ENCODE measurements around the gene TRAF7. TPM values are rescaled to one million over a fixed set of nuclear protein-coding genes. Genes with fewer than 3 reads are reported as not detected.
"Not testable (repeated sequence)": the region's sequence is repeated elsewhere in the genome, so short reads cannot be mapped to it uniquely, and the experiment has no call there.

TRAF7 gene
- total RNA-seq, 1 donor from 2014 or later: 70.4 TPM

GRCh38 chr16:2199621-2200139 is 44.1 kb downstream of the TRAF7 start:
- no peak for DNase-seq (ENCODE audit: low spot score)
- Mint-ChIP-seq H3K27ac (no peak overlapping the region), H3K27me3 (ENCODE audit: insufficient read depth) (peaks cover 34% of the 10 kb centered on the region), H3K9me3 (no peaks in the 10 kb centered on the region), H3K4me3 (no peak overlapping the region), H3K36me3 (ENCODE audit: low read depth) (no peaks in the 10 kb centered on the region), H3K4me1 (ENCODE audit: low read depth) (peaks cover 10% of the 10 kb centered on the region)
- intact Hi-C loops (cut with micrococcal nuclease): loop anchor here (5.0 to 10.0 kb wide), 2 partner anchors 177 to 225 kb away; partner anchors contain the start of gene CCNF

GRCh38 chr16:2200313-2200712 is 44.7 kb downstream of the TRAF7 start:
- intact Hi-C loops (cut with micrococcal nuclease): no loop called here
- Mint-ChIP-seq H3K27ac (no peak overlapping the region), H3K36me3 (ENCODE audit: low read depth) (no peaks in the 10 kb centered on the region), H3K4me3 (no peak overlapping the region), H3K27me3 (ENCODE audit: insufficient read depth) (peaks cover 29% of the 10 kb centered on the region), H3K4me1 (ENCODE audit: low read depth) (peaks cover 11% of the 10 kb centered on the region), H3K9me3 (no peaks in the 10 kb centered on the region)
- no peak for DNase-seq (ENCODE audit: low spot score)

- H3K27me3 Mint-ChIP-seq (ENCODE audit: insufficient read depth): peaks cover 19% of the 10 kb centered on the region
- intact Hi-C loops (cut with micrococcal nuclease); H3K36me3 Mint-ChIP-seq (ENCODE audit: low read depth); H3K9me3 Mint-ChIP-seq; DNase-seq (ENCODE audit: low spot score): not testable (repeated sequence)
- peaks cover 22% of the 10 kb centered on the region for H3K4me1 Mint-ChIP-seq (ENCODE audit: low read depth)
- peak overlapping the region; percentile 53 for H3K27ac Mint-ChIP-seq
- peak overlapping the region; percentile 76 for H3K4me3 Mint-ChIP-seq
Measured at GRCh38 chr16:2203119-2203688, 47.6 kb downstream of the TRAF7 start.

GRCh38 chr16:2204416-2205103 is 49.0 kb downstream of the TRAF7 start:
- DNase-seq (ENCODE audit: low spot score): no peak
- intact Hi-C loops (cut with micrococcal nuclease): loop anchor here (1.0 kb wide), 7 partner anchors 11 to 478 kb away; partner anchors contain the start of genes E4F1, ECI1, KCTD5 and NTHL1
- Mint-ChIP-seq H3K36me3 (ENCODE audit: low read depth) (peaks cover 11% of the 10 kb centered on the region), H3K27ac (peak overlapping the region; percentile 55), H3K9me3 (no peaks in the 10 kb centered on the region), H3K4me3 (peak overlapping the region; percentile 76), H3K27me3 (ENCODE audit: insufficient read depth) (peaks cover 13% of the 10 kb centered on the region), H3K4me1 (ENCODE audit: low read depth) (peaks cover 22% of the 10 kb centered on the region)

- H3K27ac Mint-ChIP-seq: peak within 1 kb of the TSS; percentile 68
- H3K4me3 Mint-ChIP-seq: peak within 1 kb of the TSS; percentile 86
- peak; percentile 90 for DNase-seq (ENCODE audit: low spot score)
- intact Hi-C loops (cut with micrococcal nuclease): loop anchor here (1.0 kb wide), 7 partner anchors 10 to 477 kb away; partner anchors contain the start of genes E4F1, ECI1, KCTD5 and NTHL1
- H3K4me1 Mint-ChIP-seq (ENCODE audit: low read depth): peaks cover 22% of the 10 kb centered on the region
- no peaks in the 10 kb centered on the region for H3K9me3 Mint-ChIP-seq
- peaks cover 11% of the 10 kb centered on the region for H3K36me3 Mint-ChIP-seq (ENCODE audit: low read depth)
- peaks cover 13% of the 10 kb centered on the region for H3K27me3 Mint-ChIP-seq (ENCODE audit: insufficient read depth)
Measured at GRCh38 chr16:2205104-2205966, 49.8 kb downstream of the TRAF7 start, which contains the start of gene MLST8. MLST8 (plus strand) TSS chr16:2205454; CDS start chr16:2206086, 632 bp downstream.

- Mint-ChIP-seq H3K4me1 (ENCODE audit: low read depth) (peaks cover 22% of the 10 kb centered on the region), H3K27ac (peak overlapping the region; percentile 67), H3K27me3 (ENCODE audit: insufficient read depth) (peaks cover 11% of the 10 kb centered on the region), H3K9me3 (no peaks in the 10 kb centered on the region), H3K4me3 (peak overlapping the region; percentile 86), H3K36me3 (ENCODE audit: low read depth) (peaks cover 11% of the 10 kb centered on the region)
- intact Hi-C loops (cut with micrococcal nuclease): loop anchor here (1.0 kb wide), 7 partner anchors 9 to 476 kb away; partner anchors contain the start of genes E4F1, ECI1, KCTD5 and NTHL1
- no peak for DNase-seq (ENCODE audit: low spot score)
Measured at GRCh38 chr16:2205967-2206313, 50.4 kb downstream of the TRAF7 start.

- Mint-ChIP-seq H3K36me3 (ENCODE audit: low read depth) (peaks cover 11% of the 10 kb centered on the region), H3K27me3 (ENCODE audit: insufficient read depth) (peaks cover 11% of the 10 kb centered on the region), H3K4me3 (peak overlapping the region; percentile 86), H3K4me1 (ENCODE audit: low read depth) (peaks cover 22% of the 10 kb centered on the region), H3K9me3 (no peaks in the 10 kb centered on the region), H3K27ac (peak overlapping the region; percentile 68)
- intact Hi-C loops (cut with micrococcal nuclease): no loop called here
- no peak for DNase-seq (ENCODE audit: low spot score)
Measured at GRCh38 chr16:2206420-2206779, 50.8 kb downstream of the TRAF7 start.

GRCh38 chr16:2206780-2207433 is 51.3 kb downstream of the TRAF7 start:
- peak overlapping the region; percentile 86 for H3K4me3 Mint-ChIP-seq
- H3K4me1 Mint-ChIP-seq (ENCODE audit: low read depth): peaks cover 25% of the 10 kb centered on the region
- no peak for DNase-seq (ENCODE audit: low spot score)
- peaks cover 12% of the 10 kb centered on the region for H3K36me3 Mint-ChIP-seq (ENCODE audit: low read depth)
- H3K27ac Mint-ChIP-seq: peak overlapping the region; percentile 67
- no peaks in the 10 kb centered on the region for H3K9me3 Mint-ChIP-seq
- peaks cover 7% of the 10 kb centered on the region for H3K27me3 Mint-ChIP-seq (ENCODE audit: insufficient read depth)
- intact Hi-C loops (cut with micrococcal nuclease): no loop called here

GRCh38 chr16:2207872-2208271 is 52.3 kb downstream of the TRAF7 start:
- H3K27me3 Mint-ChIP-seq (ENCODE audit: insufficient read depth): peaks cover 4% of the 10 kb centered on the region
- H3K4me3 Mint-ChIP-seq: peak overlapping the region; percentile 86
- intact Hi-C loops (cut with micrococcal nuclease): no loop called here
- peaks cover 19% of the 10 kb centered on the region for H3K36me3 Mint-ChIP-seq (ENCODE audit: low read depth)
- H3K27ac Mint-ChIP-seq: peak overlapping the region; percentile 67
- H3K9me3 Mint-ChIP-seq: no peaks in the 10 kb centered on the region
- peaks cover 33% of the 10 kb centered on the region for H3K4me1 Mint-ChIP-seq (ENCODE audit: low read depth)
- DNase-seq (ENCODE audit: low spot score): no peak

- Mint-ChIP-seq H3K4me3 (peak overlapping the region; percentile 86), H3K27me3 (ENCODE audit: insufficient read depth) (peaks cover 4% of the 10 kb centered on the region), H3K9me3 (no peaks in the 10 kb centered on the region), H3K27ac (no peak overlapping the region), H3K36me3 (ENCODE audit: low read depth) (peaks cover 22% of the 10 kb centered on the region), H3K4me1 (ENCODE audit: low read depth) (peaks cover 37% of the 10 kb centered on the region)
- DNase-seq (ENCODE audit: low spot score): no peak
- intact Hi-C loops (cut with micrococcal nuclease): no loop called here
Measured at GRCh38 chr16:2208308-2208707, 52.7 kb downstream of the TRAF7 start.

GRCh38 chr16:2208772-2209171 is 53.2 kb downstream of the TRAF7 start:
- Mint-ChIP-seq H3K4me3 (no peak overlapping the region), H3K36me3 (ENCODE audit: low read depth) (peaks cover 24% of the 10 kb centered on the region), H3K27ac (no peak overlapping the region), H3K9me3 (no peaks in the 10 kb centered on the region), H3K4me1 (ENCODE audit: low read depth) (peaks cover 36% of the 10 kb centered on the region), H3K27me3 (ENCODE audit: insufficient read depth) (peaks cover 2% of the 10 kb centered on the region)
- no peak for DNase-seq (ENCODE audit: low spot score)
- intact Hi-C loops (cut with micrococcal nuclease): no loop called here
